ENCODE measurements around the gene PEAK3. TPM values are rescaled to one million over a fixed set of nuclear protein-coding genes. Genes with fewer than 3 reads are reported as not detected.

Gene PEAK3
- total and polyA plus RNA-seq, 2 donors (not counting 1 experiment from before 2014, with no cell fraction given), result not detected

GRCh38 chr19:2305452-2306280, 23.7 kb upstream of the PEAK3 start:
- H3K4me3 ChIP-seq (replicated peaks in 1 of 4; ENCODE audit: control extremely low read depth in 1 of 4, insufficient read depth in 1 of 4, low read depth in 3 of 4, low read length in 4 of 4), result no peak overlapping the region
- H3K4me2 ChIP-seq (ENCODE audit: extremely low read depth, insufficient read depth, low read length), result no peak overlapping the region
- no peak for DNase-seq (ENCODE audit: low read depth in 2 of 2)
- no peak overlapping the region for H3K9ac ChIP-seq (ENCODE audit: insufficient read depth, low read length)
- no peaks in the 10 kb centered on the region for H3K4me1 ChIP-seq (ENCODE audit: control insufficient read depth, extremely low read depth, insufficient read depth, low read length)
- no peak overlapping the region for H2AFZ ChIP-seq (ENCODE audit: low read length)
- no peaks in the 10 kb centered on the region for H4K20me1 ChIP-seq (ENCODE audit: control insufficient read depth, extremely low read depth, insufficient read depth, low read length)
- no peak for TF ChIP-seq CTCF (conservative IDR thresholded peaks at IDR 0.05 in 1 of 2, IDR thresholded peaks at IDR 0.05 in 1 of 2; ENCODE audit: low read depth in 1 of 2, low read length in 2 of 2)
- TF ChIP-seq EZH2 (IDR thresholded peaks at IDR 0.05; ENCODE audit: low read length, missing control alignments), result no peak
- H3K79me2 ChIP-seq (ENCODE audit: control insufficient read depth, insufficient read depth, low read length), result no peaks in the 10 kb centered on the region
- peaks cover 28% of the 10 kb centered on the region for H3K27me3 ChIP-seq (ENCODE audit: control insufficient read depth, insufficient read depth, low read length)
- H3K36me3 ChIP-seq (ENCODE audit: control insufficient read depth, insufficient read depth, low read length), result no peaks in the 10 kb centered on the region
- no peaks in the 10 kb centered on the region for H3K9me3 ChIP-seq (ENCODE audit: control insufficient read depth, insufficient read depth, low read depth, low read length)
- H3K27ac ChIP-seq (ENCODE audit: insufficient read depth, low read length), result no peak overlapping the region

GRCh38 chr19:2303211-2303798, 21.3 kb upstream of the PEAK3 start:
- Histone ChIP-seq H3K4me3 (replicated peaks in 1 of 4; ENCODE audit: control extremely low read depth in 1 of 4, insufficient read depth in 1 of 4, low read depth in 3 of 4, low read length in 4 of 4) (no peak overlapping the region), H3K79me2 (ENCODE audit: control insufficient read depth, insufficient read depth, low read length) (no peaks in the 10 kb centered on the region), H3K4me1 (ENCODE audit: control insufficient read depth, extremely low read depth, insufficient read depth, low read length) (no peaks in the 10 kb centered on the region), H3K27ac (ENCODE audit: insufficient read depth, low read length) (no peak overlapping the region), H2AFZ (ENCODE audit: low read length) (no peak overlapping the region), H3K4me2 (ENCODE audit: extremely low read depth, insufficient read depth, low read length) (no peak overlapping the region), H4K20me1 (ENCODE audit: control insufficient read depth, extremely low read depth, insufficient read depth, low read length) (no peaks in the 10 kb centered on the region), H3K36me3 (ENCODE audit: control insufficient read depth, insufficient read depth, low read length) (no peaks in the 10 kb centered on the region), H3K9ac (ENCODE audit: insufficient read depth, low read length) (no peak overlapping the region), H3K27me3 (ENCODE audit: control insufficient read depth, insufficient read depth, low read length) (peaks cover 26% of the 10 kb centered on the region), H3K9me3 (ENCODE audit: control insufficient read depth, insufficient read depth, low read depth, low read length) (no peaks in the 10 kb centered on the region)
- DNase-seq (ENCODE audit: low read depth in 2 of 2), result no peak
- TF ChIP-seq EZH2 (IDR thresholded peaks at IDR 0.05; ENCODE audit: low read length, missing control alignments), result no peak
- TF ChIP-seq CTCF (conservative IDR thresholded peaks at IDR 0.05 in 1 of 2, IDR thresholded peaks at IDR 0.05 in 1 of 2; ENCODE audit: low read depth in 1 of 2, low read length in 2 of 2), result no peak

- Histone ChIP-seq H3K4me1 (ENCODE audit: control insufficient read depth, extremely low read depth, insufficient read depth, low read length) (no peaks in the 10 kb centered on the region), H3K27me3 (ENCODE audit: control insufficient read depth, insufficient read depth, low read length) (peaks cover 25% of the 10 kb centered on the region), H3K4me2 (ENCODE audit: extremely low read depth, insufficient read depth, low read length) (peak overlapping the region; percentile 32), H3K36me3 (ENCODE audit: control insufficient read depth, insufficient read depth, low read length) (no peaks in the 10 kb centered on the region), H3K9me3 (ENCODE audit: control insufficient read depth, insufficient read depth, low read depth, low read length) (no peaks in the 10 kb centered on the region), H4K20me1 (ENCODE audit: control insufficient read depth, extremely low read depth, insufficient read depth, low read length) (no peaks in the 10 kb centered on the region), H3K27ac (ENCODE audit: insufficient read depth, low read length) (no peak overlapping the region), H3K4me3 (replicated peaks in 1 of 4; ENCODE audit: control extremely low read depth in 1 of 4, insufficient read depth in 1 of 4, low read depth in 3 of 4, low read length in 4 of 4) (no peak overlapping the region), H3K9ac (ENCODE audit: insufficient read depth, low read length) (no peak overlapping the region), H2AFZ (ENCODE audit: low read length) (no peak overlapping the region), H3K79me2 (ENCODE audit: control insufficient read depth, insufficient read depth, low read length) (no peaks in the 10 kb centered on the region)
- peak; percentile 46 to 68 for DNase-seq (ENCODE audit: low read depth in 2 of 2)
- TF ChIP-seq EZH2 (IDR thresholded peaks at IDR 0.05; ENCODE audit: low read length, missing control alignments) (no peak), CTCF (conservative IDR thresholded peaks at IDR 0.05 in 1 of 2, IDR thresholded peaks at IDR 0.05 in 1 of 2; ENCODE audit: low read depth in 1 of 2, low read length in 2 of 2) (no peak)
Measured at GRCh38 chr19:2302319-2303210, 20.6 kb upstream of the PEAK3 start.
